T-helper 2 cell treated with Interferon-gamma antibody and Interleukin-4, amounts not matched to agents 5 μg/mL and 100 μg/mL, for 36 hours (primary cell): ENCODE data around the gene BIVM.

Experiments used
- DNase-seq: peaks from one replicate; pipeline ENCODE4 v3.0.0; 2021; ENCODE audit warnings: low spot score
- H3K27ac Mint-ChIP-seq: one replicate; pipeline ENCODE4 v1.8.0; 2021; ENCODE audit warnings: mild to moderate bottlenecking, mixed read lengths
- H3K27me3 Mint-ChIP-seq: one replicate; pipeline ENCODE4 v1.8.0; 2021; ENCODE audit warnings: low read depth, mixed read lengths
- H3K36me3 Mint-ChIP-seq: one replicate; pipeline ENCODE4 v1.8.0; 2021; ENCODE audit warnings: low read depth, mixed read lengths
- H3K4me1 Mint-ChIP-seq: one replicate; pipeline ENCODE4 v1.8.0; 2021; ENCODE audit warnings: low read depth, mixed read lengths
- H3K4me3 Mint-ChIP-seq: one replicate; pipeline ENCODE4 v1.8.0; 2022; ENCODE audit warnings: mild to moderate bottlenecking, moderate library complexity, mixed read lengths
- H3K9me3 Mint-ChIP-seq: one replicate; pipeline ENCODE4 v1.8.0; 2021; ENCODE audit warnings: mixed read lengths

The BIVM gene

GRCh38 chr13:102798581-102799425, at the start of gene BIVM, which contains the start of gene POGLUT2:
BIVM (plus strand) TSS chr13:102799119; CDS start chr13:102807268, 8,149 bp downstream.
POGLUT2 (minus strand) TSS chr13:102798976; CDS start chr13:102798670, 306 bp downstream.
- H3K27ac Mint-ChIP-seq: peak within 1 kb of the TSS; percentile 91
- H3K27me3 Mint-ChIP-seq: no peaks in the 10 kb centered on the region
- peaks cover 12% of the 10 kb centered on the region for H3K36me3 Mint-ChIP-seq
- H3K4me3 Mint-ChIP-seq: peak within 1 kb of the TSS; percentile 92
- peaks cover 38% of the 10 kb centered on the region for H3K4me1 Mint-ChIP-seq
- peak; percentile 88 for DNase-seq
- H3K9me3 Mint-ChIP-seq: no peaks in the 10 kb centered on the region

- no peak for DNase-seq
- Mint-ChIP-seq H3K4me1 (no peaks in the 10 kb centered on the region), H3K4me3 (no peak overlapping the region), H3K27ac (no peak overlapping the region), H3K27me3 (peaks cover 15% of the 10 kb centered on the region), H3K9me3 (peaks cover 13% of the 10 kb centered on the region), H3K36me3 (peaks cover 9% of the 10 kb centered on the region)
These were observed 47.0 kb upstream of the BIVM start for GRCh38 chr13:102751886-102752285.

- no peak overlapping the region for H3K4me3 Mint-ChIP-seq
- H3K27me3 Mint-ChIP-seq: no peaks in the 10 kb centered on the region
- DNase-seq: no peak
- peaks cover 4% of the 10 kb centered on the region for H3K36me3 Mint-ChIP-seq
- H3K27ac Mint-ChIP-seq: no peak overlapping the region
- peaks cover 4% of the 10 kb centered on the region for H3K9me3 Mint-ChIP-seq
- no peaks in the 10 kb centered on the region for H3K4me1 Mint-ChIP-seq
These were observed 41.9 kb upstream of the BIVM start for GRCh38 chr13:102757006-102757405.

GRCh38 chr13:102758842-102759241, 40.1 kb upstream of the BIVM start:
- Mint-ChIP-seq H3K27me3 (no peaks in the 10 kb centered on the region), H3K9me3 (no peaks in the 10 kb centered on the region), H3K36me3 (no peaks in the 10 kb centered on the region), H3K4me3 (no peak overlapping the region), H3K4me1 (no peaks in the 10 kb centered on the region), H3K27ac (no peak overlapping the region)
- no peak for DNase-seq

GRCh38 chr13:102761071-102761470, 37.8 kb upstream of the BIVM start:
- Mint-ChIP-seq H3K9me3 (no peaks in the 10 kb centered on the region), H3K27me3 (no peaks in the 10 kb centered on the region), H3K36me3 (peaks cover 7% of the 10 kb centered on the region), H3K4me1 (peaks cover 2% of the 10 kb centered on the region), H3K27ac (no peak overlapping the region), H3K4me3 (no peak overlapping the region)
- no peak for DNase-seq

- Mint-ChIP-seq H3K9me3 (no peaks in the 10 kb centered on the region), H3K4me3 (no peak overlapping the region), H3K4me1 (peaks cover 7% of the 10 kb centered on the region), H3K36me3 (peaks cover 26% of the 10 kb centered on the region), H3K27ac (no peak overlapping the region), H3K27me3 (no peaks in the 10 kb centered on the region)
- no peak for DNase-seq
These were observed 35.2 kb upstream of the BIVM start for GRCh38 chr13:102763741-102764140.

- Mint-ChIP-seq H3K4me3 (no peak overlapping the region), H3K27me3 (no peaks in the 10 kb centered on the region), H3K4me1 (peaks cover 36% of the 10 kb centered on the region), H3K9me3 (no peaks in the 10 kb centered on the region), H3K27ac (no peak overlapping the region), H3K36me3 (peaks cover 50% of the 10 kb centered on the region)
- DNase-seq: no peak
These were observed 30.0 kb upstream of the BIVM start for GRCh38 chr13:102768909-102769308.

GRCh38 chr13:102769679-102770078, 29.2 kb upstream of the BIVM start:
- no peak for DNase-seq
- H3K27ac Mint-ChIP-seq: no peak overlapping the region
- peak overlapping the region; percentile 25 for H3K4me3 Mint-ChIP-seq
- peaks cover 53% of the 10 kb centered on the region for H3K36me3 Mint-ChIP-seq
- peaks cover 41% of the 10 kb centered on the region for H3K4me1 Mint-ChIP-seq
- H3K27me3 Mint-ChIP-seq: no peaks in the 10 kb centered on the region
- H3K9me3 Mint-ChIP-seq: no peaks in the 10 kb centered on the region

GRCh38 chr13:102770435-102770834, 28.5 kb upstream of the BIVM start:
- no peak for DNase-seq
- Mint-ChIP-seq H3K27me3 (no peaks in the 10 kb centered on the region), H3K4me1 (peaks cover 46% of the 10 kb centered on the region), H3K4me3 (peak overlapping the region; percentile 94), H3K36me3 (peaks cover 51% of the 10 kb centered on the region), H3K9me3 (no peaks in the 10 kb centered on the region), H3K27ac (no peak overlapping the region)

- Mint-ChIP-seq H3K27me3 (no peaks in the 10 kb centered on the region), H3K4me3 (peak overlapping the region; percentile 94), H3K36me3 (peaks cover 43% of the 10 kb centered on the region), H3K9me3 (no peaks in the 10 kb centered on the region), H3K4me1 (peaks cover 50% of the 10 kb centered on the region), H3K27ac (peak overlapping the region; percentile 56)
- no peak for DNase-seq
These were observed 27.4 kb upstream of the BIVM start for GRCh38 chr13:102771298-102772041.

GRCh38 chr13:102772042-102772425, 26.9 kb upstream of the BIVM start:
- no peak for DNase-seq
- Mint-ChIP-seq H3K27ac (peak overlapping the region; percentile 41), H3K4me1 (peaks cover 52% of the 10 kb centered on the region), H3K36me3 (peaks cover 37% of the 10 kb centered on the region), H3K9me3 (no peaks in the 10 kb centered on the region), H3K4me3 (peak overlapping the region; percentile 94), H3K27me3 (no peaks in the 10 kb centered on the region)

- Mint-ChIP-seq H3K4me1 (peaks cover 55% of the 10 kb centered on the region), H3K9me3 (peaks cover 5% of the 10 kb centered on the region), H3K36me3 (peaks cover 31% of the 10 kb centered on the region), H3K27me3 (no peaks in the 10 kb centered on the region), H3K27ac (peak within 1 kb of the TSS; percentile 93), H3K4me3 (peak within 1 kb of the TSS; percentile 94)
- DNase-seq: peak; percentile 92
These were observed 25.3 kb upstream of the BIVM start, which contains the start of gene TEX30 for GRCh38 chr13:102773441-102774213. TEX30 (minus strand) TSS chr13:102773786; CDS start chr13:102770026, 3,760 bp downstream.

- Mint-ChIP-seq H3K4me1 (peaks cover 61% of the 10 kb centered on the region), H3K36me3 (peaks cover 31% of the 10 kb centered on the region), H3K4me3 (peak overlapping the region; percentile 94), H3K9me3 (peaks cover 5% of the 10 kb centered on the region), H3K27ac (peak overlapping the region; percentile 93), H3K27me3 (no peaks in the 10 kb centered on the region)
- DNase-seq: no peak
These were observed 24.7 kb upstream of the BIVM start for GRCh38 chr13:102774214-102774568.
